Upper lobe of left lung (tissue), 4 donors: ENCODE data around the gene UBE2M.

ENCODE experiments used
- CTCF ChIP-seq, 6 experiments: fragments of 450-650 bp in 4 of 6; fragments of 200-600 bp in 2 of 6; sonication (generic) in 2 of 6; IDR thresholded peaks; one replicate each; pipeline ENCODE4 v1.5.1; 2016 to 2019; ENCODE audit warnings: antibody characterized with exemption in 6 of 6
- EP300 ChIP-seq, 4 donors: sonication (generic); formaldehyde crosslinking; IDR thresholded peaks; one replicate each; pipeline ENCODE4 v1.5.1; 2017; ENCODE audit warnings: antibody characterized with exemption in 4 of 4, control low read depth in 2 of 4
- POLR2A ChIP-seq, 4 donors: fragments of 450-650 bp; IDR thresholded peaks; one replicate each; pipeline ENCODE4 v1.5.1; 2016 to 2017; ENCODE audit warnings: antibody characterized with exemption in 4 of 4, mild to moderate bottlenecking in 2 of 4
- POLR2AphosphoS5 ChIP-seq, 2 donors: sonication (generic); formaldehyde crosslinking; IDR thresholded peaks; one replicate each; pipeline ENCODE4 v1.5.1; 2017; ENCODE audit warnings: antibody characterized with exemption in 2 of 2

DNA sequence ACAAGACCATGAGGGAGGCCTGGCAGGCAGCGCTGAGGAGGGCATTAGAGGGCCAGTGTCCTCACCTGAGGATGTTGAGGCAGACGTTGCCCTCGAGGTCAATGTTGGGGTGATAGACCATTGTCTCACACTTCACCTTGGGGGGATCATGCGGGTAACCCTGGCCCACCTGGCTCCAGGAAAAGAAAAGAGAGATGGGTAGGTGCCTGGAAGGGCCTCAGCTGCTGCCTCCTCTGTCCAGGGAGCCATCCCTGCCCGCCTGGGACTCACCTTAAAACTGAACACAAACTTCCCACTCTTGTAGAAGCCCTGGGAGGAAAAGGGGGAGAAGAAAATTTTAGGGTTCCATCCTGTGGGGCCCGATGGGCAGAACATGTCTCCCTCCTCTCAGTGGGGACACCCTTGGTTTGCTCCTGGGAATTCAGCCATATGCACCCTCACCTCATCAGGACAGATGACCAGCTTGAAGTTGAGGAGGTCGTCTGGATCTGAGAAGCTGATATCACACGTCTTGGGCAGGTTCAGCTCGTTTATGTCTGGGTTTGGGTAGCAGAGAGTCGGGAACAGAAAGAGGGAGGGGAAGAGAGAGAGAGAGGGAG lies 1.7 kb downstream of the UBE2M start:
- TF ChIP-seq CTCF (IDR thresholded peaks at IDR 0.05): no peak
- no peak for TF ChIP-seq POLR2A (IDR thresholded peaks at IDR 0.05)
- TF ChIP-seq POLR2AphosphoS5 (IDR thresholded peaks at IDR 0.05): no peak
- no peak for TF ChIP-seq EP300 (IDR thresholded peaks at IDR 0.05)
